Fibroblast of lung (primary cell): ENCODE measurements around the gene AMMECR1.

Experiments
- CTCF ChIP-seq, 2 donors: IDR thresholded peaks in 1 of 2; conservative IDR thresholded peaks in 1 of 2; 1 replicate in 1 of 2; 2 replicates in 1 of 2; pipeline ENCODE4 v1.5.1; 2011 to 2012; ENCODE audit warnings: low read length in 2 of 2, control low read depth in 1 of 2, inconsistent platforms in 1 of 2, low read depth in 1 of 2, mild to moderate bottlenecking in 1 of 2
- EZH2 ChIP-seq: IDR thresholded peaks from 2 replicates; pipeline ENCODE4 v1.5.1; 2012; ENCODE audit warnings: low read length, control low read depth, mild to moderate bottlenecking; ENCODE audit errors: missing control alignments

GRCh38 chrX:110219920-110220319, 98.0 kb downstream of the AMMECR1 start:
- TF ChIP-seq CTCF (conservative IDR thresholded peaks at IDR 0.05 in 1 of 2, IDR thresholded peaks at IDR 0.05 in 1 of 2; ENCODE audit: low read depth in 1 of 2, low read length in 2 of 2) = no peak
- TF ChIP-seq EZH2 = no peak
